HFF-Myc (cell line): ENCODE results near the gene KRT6A.
A peak's percentile ranks its signal among the peaks of the same experiment; 100 is the strongest.

Experiments
- DNase-seq: peaks from one replicate; pipeline ENCODE4 v3.0.0-alpha.2; 2011; ENCODE audit warnings: low read depth; ENCODE audit errors: extremely low read depth
- H3K4me3 ChIP-seq: replicated peaks from 2 replicates; pipeline ENCODE4 v1.5.1; 2011; ENCODE audit warnings: low read depth, mild to moderate bottlenecking, control low read depth, low read length
- TF ChIP-seq, protein P1 (sequence below): IDR thresholded peaks from 2 replicates; pipeline ENCODE4 v1.5.1; 2012; ENCODE audit warnings: mild to moderate bottlenecking, low read depth, low read length, control low read depth; ENCODE audit errors: missing control alignments

Gene KRT6A

DNA sequence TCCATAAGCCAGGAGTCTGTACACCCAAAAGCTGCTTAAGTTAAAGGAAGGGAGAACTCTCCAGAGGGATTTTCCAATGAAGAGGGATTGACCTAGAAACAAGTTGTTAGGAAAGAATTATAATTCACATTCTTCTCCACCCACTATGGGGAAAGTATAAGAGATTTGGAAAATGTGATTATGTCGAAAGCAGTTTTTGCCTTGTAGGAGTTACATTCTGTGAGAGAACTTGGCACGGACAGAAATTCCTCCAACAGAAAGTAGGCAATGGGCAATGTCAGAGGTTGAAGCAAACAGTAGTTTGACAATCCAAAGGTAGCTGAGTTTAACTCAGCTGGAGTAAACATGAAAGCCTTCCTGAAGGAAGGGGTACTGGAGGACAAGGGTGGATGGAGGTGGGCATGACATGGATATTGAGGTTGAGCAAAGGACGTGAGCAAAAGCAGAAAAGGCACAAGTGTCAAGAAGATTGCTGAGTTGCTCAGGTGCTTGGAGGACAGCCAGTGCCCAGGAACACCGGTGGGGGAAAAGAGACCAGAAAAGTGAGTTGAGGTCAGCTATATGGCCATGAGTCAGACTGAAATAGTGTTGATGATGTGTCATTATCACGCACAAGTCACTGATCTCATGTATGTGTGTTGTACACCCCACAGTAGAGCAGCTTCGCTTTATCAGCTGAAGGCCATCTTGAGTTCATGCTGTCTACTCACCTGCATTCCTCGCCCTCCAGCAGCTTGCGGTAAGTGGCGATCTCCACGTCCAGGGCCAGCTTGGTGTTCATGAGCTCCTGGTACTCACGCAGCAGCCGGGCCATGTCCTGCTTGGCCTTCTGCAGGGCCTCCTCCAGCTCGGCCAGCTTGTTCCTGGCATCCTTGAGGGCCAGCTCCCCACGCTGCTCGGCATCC, 23.1 kb upstream of the KRT6A start:
- H3K4me3 ChIP-seq = no peak overlapping the region
- DNase-seq = no peak
- TF ChIP-seq, protein P1, sequence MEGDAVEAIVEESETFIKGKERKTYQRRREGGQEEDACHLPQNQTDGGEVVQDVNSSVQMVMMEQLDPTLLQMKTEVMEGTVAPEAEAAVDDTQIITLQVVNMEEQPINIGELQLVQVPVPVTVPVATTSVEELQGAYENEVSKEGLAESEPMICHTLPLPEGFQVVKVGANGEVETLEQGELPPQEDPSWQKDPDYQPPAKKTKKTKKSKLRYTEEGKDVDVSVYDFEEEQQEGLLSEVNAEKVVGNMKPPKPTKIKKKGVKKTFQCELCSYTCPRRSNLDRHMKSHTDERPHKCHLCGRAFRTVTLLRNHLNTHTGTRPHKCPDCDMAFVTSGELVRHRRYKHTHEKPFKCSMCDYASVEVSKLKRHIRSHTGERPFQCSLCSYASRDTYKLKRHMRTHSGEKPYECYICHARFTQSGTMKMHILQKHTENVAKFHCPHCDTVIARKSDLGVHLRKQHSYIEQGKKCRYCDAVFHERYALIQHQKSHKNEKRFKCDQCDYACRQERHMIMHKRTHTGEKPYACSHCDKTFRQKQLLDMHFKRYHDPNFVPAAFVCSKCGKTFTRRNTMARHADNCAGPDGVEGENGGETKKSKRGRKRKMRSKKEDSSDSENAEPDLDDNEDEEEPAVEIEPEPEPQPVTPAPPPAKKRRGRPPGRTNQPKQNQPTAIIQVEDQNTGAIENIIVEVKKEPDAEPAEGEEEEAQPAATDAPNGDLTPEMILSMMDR = no peak

DNA sequence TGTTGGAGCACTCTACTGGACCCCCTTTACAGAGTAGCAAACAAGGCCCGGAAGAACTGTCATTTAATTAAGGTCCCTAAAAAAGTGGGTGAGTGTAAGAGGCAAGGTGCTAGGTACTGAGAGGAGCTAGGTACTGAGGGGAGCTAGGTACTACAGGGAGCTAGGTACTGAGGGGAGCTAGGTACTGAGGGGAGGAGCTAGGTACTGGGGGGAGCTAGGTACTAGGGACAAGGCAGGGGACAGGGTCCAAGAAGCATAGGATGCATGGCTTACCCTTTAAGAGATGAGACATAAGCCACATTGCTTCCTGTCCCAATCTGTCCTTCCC, 22.2 kb upstream of the KRT6A start:
- DNase-seq = no peak
- TF ChIP-seq, protein P1 = no peak
- H3K4me3 ChIP-seq = no peak overlapping the region

DNA sequence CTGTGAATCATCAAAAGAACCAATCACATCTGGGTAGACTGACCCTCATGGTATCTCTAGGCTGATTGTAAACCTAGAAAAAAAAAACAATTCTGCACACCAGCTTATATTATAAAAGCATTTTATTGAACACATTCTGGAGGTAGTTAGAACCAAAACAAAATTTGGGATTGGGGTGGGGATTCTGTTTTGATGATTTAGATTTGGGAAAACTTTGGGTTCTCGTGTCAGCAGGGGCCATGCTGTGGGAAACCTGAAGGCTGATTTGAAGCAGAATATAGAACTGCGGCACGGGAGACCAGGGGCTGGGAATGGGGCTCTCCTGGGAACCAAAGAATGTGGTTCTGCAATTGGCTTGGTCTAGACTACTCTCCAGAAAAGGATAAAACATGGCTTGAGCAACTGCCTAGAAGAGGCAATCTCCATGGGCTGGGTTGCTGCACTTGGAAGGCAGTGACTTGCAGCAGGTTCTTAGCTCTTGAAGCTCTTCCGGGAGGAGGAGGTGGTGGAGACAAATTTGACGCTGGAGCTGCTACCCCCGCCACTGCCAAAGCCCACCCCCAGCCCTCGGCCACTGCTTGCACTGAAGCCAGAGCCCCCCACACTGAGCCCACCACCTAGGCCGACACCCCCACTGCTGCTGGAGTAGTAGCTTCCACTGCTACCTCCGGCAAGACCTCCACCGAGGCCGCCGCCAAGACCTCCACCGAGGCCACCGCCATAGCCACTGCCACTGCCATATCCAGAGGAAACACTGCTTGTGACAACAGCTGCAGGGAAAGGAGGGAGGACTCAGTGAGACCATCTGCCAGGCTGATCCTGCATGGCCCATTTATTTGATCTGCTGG, 21.6 kb upstream of the KRT6A start:
- no peak overlapping the region for H3K4me3 ChIP-seq
- TF ChIP-seq, protein P1 = no peak
- DNase-seq = no peak

DNA sequence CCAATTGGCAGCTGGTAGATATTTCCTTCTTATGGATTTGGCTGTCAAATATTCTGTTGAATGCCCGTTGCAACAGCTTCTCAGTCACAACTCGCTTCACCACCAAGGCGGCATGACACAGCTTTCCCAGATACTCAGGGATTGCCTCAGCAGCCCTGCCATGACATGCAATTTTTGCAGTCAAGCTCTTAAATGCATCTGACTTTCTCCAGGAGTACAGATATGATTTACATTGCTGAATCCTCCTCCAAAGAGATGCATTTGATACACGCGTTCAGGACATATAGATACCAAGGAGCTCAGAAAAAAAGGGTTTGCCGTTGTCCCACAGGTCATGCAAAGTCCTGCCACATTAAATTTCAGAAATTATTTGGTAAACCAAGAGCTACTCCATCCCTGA, 20.7 kb upstream of the KRT6A start:
- DNase-seq = no peak
- TF ChIP-seq, protein P1 = no peak

DNA sequence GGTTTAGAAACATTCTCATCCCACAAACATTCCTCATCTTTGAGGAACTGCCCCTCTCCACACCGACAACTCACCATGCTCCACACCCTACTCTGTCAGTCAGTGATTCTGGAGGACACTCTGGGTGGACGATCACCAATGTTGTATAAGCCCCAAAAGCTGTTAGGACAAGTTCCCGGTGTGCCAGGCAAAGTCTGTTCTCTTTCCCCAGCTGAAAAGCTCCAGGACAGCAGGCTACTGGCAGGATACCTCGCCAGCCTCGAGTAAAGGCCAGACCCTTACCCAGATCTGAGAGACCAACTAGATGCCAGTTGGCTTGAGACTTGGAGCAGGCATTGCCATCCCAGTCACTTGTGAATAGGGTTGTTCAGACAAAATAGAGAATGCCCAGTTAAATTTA, 15.2 kb upstream of the KRT6A start:
- no peak for DNase-seq
- TF ChIP-seq, protein P1 = no peak
- no peak overlapping the region for H3K4me3 ChIP-seq

More for the DNA sequence above, 20.7 kb upstream of the KRT6A start:
- H3K4me3 ChIP-seq = no peak overlapping the region

DNA sequence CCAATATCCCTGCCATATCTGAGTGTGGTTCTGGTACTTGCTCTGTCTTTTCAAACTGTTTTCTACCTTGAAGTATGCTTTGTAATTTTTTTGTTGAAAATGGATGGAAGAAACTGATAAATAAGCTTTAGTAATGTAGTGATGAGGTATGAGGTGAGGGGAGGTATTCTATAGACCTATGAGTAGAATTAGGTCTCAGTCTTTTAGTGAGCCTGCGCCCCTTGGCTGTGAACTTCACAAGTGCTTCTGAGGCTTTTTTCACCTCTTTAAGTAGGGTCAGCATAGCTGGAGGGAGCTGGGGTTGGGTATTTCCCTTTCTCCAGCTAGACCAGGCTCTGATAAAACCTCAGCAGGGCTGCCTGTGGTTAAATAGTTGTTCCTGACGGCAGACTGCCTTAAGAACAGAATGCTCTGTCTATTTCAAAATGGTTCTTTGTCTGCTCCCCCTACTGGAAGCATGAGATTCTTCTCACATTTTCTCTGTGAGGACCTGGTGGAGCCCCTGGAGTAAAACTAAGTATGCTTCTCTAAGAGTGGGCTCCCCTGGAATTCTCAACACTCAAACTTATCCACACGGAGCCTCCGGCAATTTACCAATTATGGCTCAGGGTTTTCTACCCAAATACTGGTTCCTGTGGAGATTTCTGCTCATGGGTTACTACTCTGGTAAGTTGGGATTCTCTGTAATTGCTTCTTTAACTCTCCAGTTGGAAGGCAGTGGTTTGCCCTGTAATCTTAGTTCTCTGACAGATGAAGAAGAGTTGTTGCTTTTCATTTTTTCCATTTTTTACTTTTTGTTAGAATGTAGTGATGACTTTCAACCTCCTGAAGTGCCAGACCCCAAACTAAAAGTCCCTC, 14.0 kb upstream of the KRT6A start:
- TF ChIP-seq, protein P1 = peak; percentile 58
- no peak overlapping the region for H3K4me3 ChIP-seq
- no peak for DNase-seq
